Hematopoietic multipotent progenitor cell treated with erythropoietin and hydrocortisone succinate and interleukin-3 and kit ligand, for 17 days (in vitro differentiated cells): ENCODE results near the gene LSM4.
A peak's percentile ranks its signal among the peaks of the same experiment; 100 is the strongest.

Experiments used
- DNase-seq: peaks from one replicate; pipeline ENCODE4 v3.0.0-alpha.2; 2015; ENCODE audit warnings: low spot score

The LSM4 gene

GRCh38 chr19:18310966-18311365 is 11.9 kb downstream of the LSM4 start:
- no peak for DNase-seq

GRCh38 chr19:18310118-18310909 is 12.6 kb downstream of the LSM4 start:
- DNase-seq: no peak

GRCh38 chr19:18309525-18310064 is 13.3 kb downstream of the LSM4 start:
- no peak for DNase-seq

GRCh38 chr19:18308948-18309325 is 13.9 kb downstream of the LSM4 start:
- DNase-seq: no peak

- DNase-seq: no peak
Observed at GRCh38 chr19:18308051-18308947, 14.6 kb downstream of the LSM4 start.

GRCh38 chr19:18307271-18307681 is 15.6 kb downstream of the LSM4 start:
- DNase-seq: no peak

- DNase-seq: no peak
Observed at GRCh38 chr19:18306888-18307260, 16.0 kb downstream of the LSM4 start.

GRCh38 chr19:18306209-18306887 is 16.5 kb downstream of the LSM4 start:
- no peak for DNase-seq

- DNase-seq: peak; percentile 59
Observed at GRCh38 chr19:18304458-18305310, 18.2 kb downstream of the LSM4 start.

GRCh38 chr19:18304208-18304457 is 18.7 kb downstream of the LSM4 start:
- DNase-seq: no peak

GRCh38 chr19:18301718-18302111 is 21.2 kb downstream of the LSM4 start:
- DNase-seq: no peak

- no peak for DNase-seq
Observed at GRCh38 chr19:18300930-18301717, 21.8 kb downstream of the LSM4 start.

GRCh38 chr19:18299654-18300053 is 23.2 kb downstream of the LSM4 start:
- no peak for DNase-seq

GRCh38 chr19:18298601-18299000 is 24.3 kb downstream of the LSM4 start:
- DNase-seq: no peak

- no peak for DNase-seq
Observed at GRCh38 chr19:18297308-18297707, 25.6 kb downstream of the LSM4 start.

GRCh38 chr19:18295034-18295451 is 27.8 kb downstream of the LSM4 start:
- no peak for DNase-seq

GRCh38 chr19:18294467-18294864 is 28.4 kb downstream of the LSM4 start:
- DNase-seq: no peak

- DNase-seq: no peak
Observed at GRCh38 chr19:18293642-18294466, 29.0 kb downstream of the LSM4 start.

- DNase-seq: peak; percentile 24
Observed at GRCh38 chr19:18292810-18293641, 29.9 kb downstream of the LSM4 start.
